GM19351 (cell line): ENCODE data around the gene DENND5B.
"Not testable (repeated sequence)": the region's sequence is repeated elsewhere in the genome, so short reads cannot be mapped to it uniquely, and the experiment has no call there.

ENCODE experiments used
- ATAC-seq: cut with Tn5 transposase; IDR thresholded peaks from one replicate; pipeline ENCODE4 v1.9.1; 2021; ENCODE audit warnings: mild to moderate bottlenecking, moderate library complexity; ENCODE audit not compliant: unreplicated experiment

DENND5B gene

GRCh38 chr12:31560516-31560915, 30.4 kb downstream of the DENND5B start:
- no peak for ATAC-seq

GRCh38 chr12:31558521-31558920, 32.4 kb downstream of the DENND5B start:
- no peak for ATAC-seq

- no peak for ATAC-seq
Observed at GRCh38 chr12:31557707-31558106, 33.2 kb downstream of the DENND5B start.

GRCh38 chr12:31555466-31555865, 35.5 kb downstream of the DENND5B start:
- not testable (repeated sequence) for ATAC-seq

- ATAC-seq, result not testable (repeated sequence)
Observed at GRCh38 chr12:31550590-31550989, 40.3 kb downstream of the DENND5B start.

GRCh38 chr12:31536672-31537071, 54.3 kb downstream of the DENND5B start:
- no peak for ATAC-seq

GRCh38 chr12:31533470-31533869, 57.5 kb downstream of the DENND5B start:
- no peak for ATAC-seq

GRCh38 chr12:31531893-31532292, 59.0 kb downstream of the DENND5B start:
- ATAC-seq, result no peak

- no peak for ATAC-seq
Observed at GRCh38 chr12:31528095-31528494, 62.8 kb downstream of the DENND5B start.

- no peak for ATAC-seq
Observed at GRCh38 chr12:31527083-31527482, 63.9 kb downstream of the DENND5B start.

GRCh38 chr12:31526158-31526546, 64.8 kb downstream of the DENND5B start:
- no peak for ATAC-seq

GRCh38 chr12:31525496-31526157, 65.3 kb downstream of the DENND5B start:
- no peak for ATAC-seq

GRCh38 chr12:31524791-31525495, 66.0 kb downstream of the DENND5B start:
- peak; percentile 93 for ATAC-seq

GRCh38 chr12:31523306-31523705, 67.6 kb downstream of the DENND5B start:
- ATAC-seq, result no peak

- ATAC-seq, result no peak
Observed at GRCh38 chr12:31522607-31523006, 68.3 kb downstream of the DENND5B start.

- ATAC-seq, result no peak
Observed at GRCh38 chr12:31521964-31522363, 69.0 kb downstream of the DENND5B start.

GRCh38 chr12:31519511-31519910, 71.4 kb downstream of the DENND5B start:
- no peak for ATAC-seq

- ATAC-seq, result no peak
Observed at GRCh38 chr12:31518680-31519227, 72.2 kb downstream of the DENND5B start.

- ATAC-seq, result no peak
Observed at GRCh38 chr12:31517994-31518393, 72.9 kb downstream of the DENND5B start.

- ATAC-seq, result no peak
Observed at GRCh38 chr12:31516702-31517101, 74.2 kb downstream of the DENND5B start.

- ATAC-seq, result no peak
Observed at GRCh38 chr12:31514912-31515311, 76.0 kb downstream of the DENND5B start.

- no peak for ATAC-seq
Observed at GRCh38 chr12:31510034-31510433, 80.9 kb downstream of the DENND5B start.
